ENCODE measurements around the gene DNASE1L1. TPM values are rescaled to one million over a fixed set of nuclear protein-coding genes. Genes with fewer than 3 reads are reported as not detected.

Gene DNASE1L1
- total RNA-seq, 1 experiment from 2014 or later, result 16.2 TPM

DNA sequence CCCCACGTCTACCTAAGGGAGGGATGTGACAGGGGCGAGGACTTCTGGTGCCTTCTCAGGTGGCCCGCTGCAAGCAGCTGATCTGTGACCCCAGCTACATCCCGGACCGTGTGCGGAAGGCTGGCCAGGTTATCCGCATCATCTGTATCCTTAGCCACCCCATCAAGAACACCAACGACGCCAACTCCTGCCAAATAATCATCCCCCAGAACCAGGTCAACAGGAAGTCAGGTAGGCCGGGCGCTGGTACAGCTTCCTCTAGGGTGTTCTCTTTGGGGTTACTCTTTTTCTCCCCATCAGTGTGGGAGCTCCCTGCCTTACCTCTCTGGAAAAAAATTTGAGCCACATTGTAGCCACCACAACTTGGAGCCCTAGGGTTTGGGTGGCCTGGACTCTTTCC lies 32.5 kb upstream of the DNASE1L1 start (continued):
- no peak for TF ChIP-seq ELF4 (CRISPR knock-in tag; IDR thresholded peaks at IDR 0.05; ENCODE audit: low read depth)
- TF ChIP-seq NR2C2 (CRISPR knock-in tag; IDR thresholded peaks at IDR 0.05), result no peak
- TF ChIP-seq, protein P1, sequence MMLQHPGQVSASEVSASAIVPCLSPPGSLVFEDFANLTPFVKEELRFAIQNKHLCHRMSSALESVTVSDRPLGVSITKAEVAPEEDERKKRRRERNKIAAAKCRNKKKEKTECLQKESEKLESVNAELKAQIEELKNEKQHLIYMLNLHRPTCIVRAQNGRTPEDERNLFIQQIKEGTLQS (CRISPR knock-in tag; conservative IDR thresholded peaks at IDR 0.05), result no peak
- TF ChIP-seq ZBTB21 (CRISPR knock-in tag; IDR thresholded peaks at IDR 0.05; ENCODE audit: borderline replicate concordance), result no peak
- TF ChIP-seq PRRX2 (CRISPR knock-in tag; IDR thresholded peaks at IDR 0.05), result no peak
- no peak for TF ChIP-seq CREM (CRISPR knock-in tag; IDR thresholded peaks at IDR 0.05)
- TF ChIP-seq, protein P2, sequence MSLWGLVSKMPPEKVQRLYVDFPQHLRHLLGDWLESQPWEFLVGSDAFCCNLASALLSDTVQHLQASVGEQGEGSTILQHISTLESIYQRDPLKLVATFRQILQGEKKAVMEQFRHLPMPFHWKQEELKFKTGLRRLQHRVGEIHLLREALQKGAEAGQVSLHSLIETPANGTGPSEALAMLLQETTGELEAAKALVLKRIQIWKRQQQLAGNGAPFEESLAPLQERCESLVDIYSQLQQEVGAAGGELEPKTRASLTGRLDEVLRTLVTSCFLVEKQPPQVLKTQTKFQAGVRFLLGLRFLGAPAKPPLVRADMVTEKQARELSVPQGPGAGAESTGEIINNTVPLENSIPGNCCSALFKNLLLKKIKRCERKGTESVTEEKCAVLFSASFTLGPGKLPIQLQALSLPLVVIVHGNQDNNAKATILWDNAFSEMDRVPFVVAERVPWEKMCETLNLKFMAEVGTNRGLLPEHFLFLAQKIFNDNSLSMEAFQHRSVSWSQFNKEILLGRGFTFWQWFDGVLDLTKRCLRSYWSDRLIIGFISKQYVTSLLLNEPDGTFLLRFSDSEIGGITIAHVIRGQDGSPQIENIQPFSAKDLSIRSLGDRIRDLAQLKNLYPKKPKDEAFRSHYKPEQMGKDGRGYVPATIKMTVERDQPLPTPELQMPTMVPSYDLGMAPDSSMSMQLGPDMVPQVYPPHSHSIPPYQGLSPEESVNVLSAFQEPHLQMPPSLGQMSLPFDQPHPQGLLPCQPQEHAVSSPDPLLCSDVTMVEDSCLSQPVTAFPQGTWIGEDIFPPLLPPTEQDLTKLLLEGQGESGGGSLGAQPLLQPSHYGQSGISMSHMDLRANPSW (CRISPR knock-in tag; conservative IDR thresholded peaks at IDR 0.05; ENCODE audit: low read depth), result no peak

DNA sequence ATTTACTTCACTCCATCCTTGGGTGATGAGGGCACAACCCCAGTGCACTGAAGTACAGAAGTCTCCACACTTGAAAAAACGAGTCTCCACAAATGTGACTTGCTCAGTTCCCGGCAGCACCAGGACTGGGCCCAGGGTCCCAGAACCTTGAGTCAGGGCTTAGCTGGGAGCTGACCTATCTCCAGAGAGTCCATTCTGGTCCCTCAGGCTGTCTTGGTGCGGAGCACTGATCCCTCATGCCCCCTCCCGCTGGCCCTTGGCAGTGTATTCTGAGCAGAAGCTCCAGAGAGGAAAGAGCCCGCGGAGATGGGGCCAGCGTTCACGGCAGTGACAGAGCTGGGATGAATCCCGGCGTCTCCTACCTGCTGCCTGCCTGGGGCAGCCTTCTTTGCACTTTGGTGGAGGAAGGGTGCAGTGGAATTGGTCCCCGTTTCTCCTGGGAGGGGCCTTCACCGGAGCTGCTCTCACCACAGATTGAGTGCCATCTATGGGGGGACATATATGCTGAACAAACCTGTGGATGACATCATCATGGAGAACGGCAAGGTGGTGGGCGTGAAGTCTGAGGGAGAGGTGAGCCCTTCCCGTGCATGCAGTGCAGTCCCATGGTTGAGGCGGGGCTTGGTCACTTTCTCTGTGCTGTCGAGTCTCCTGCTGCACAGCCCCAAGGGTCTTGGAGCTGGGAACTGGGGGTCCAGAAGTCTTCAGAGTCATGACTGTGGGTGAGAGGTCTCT lies 31.7 kb upstream of the DNASE1L1 start:
- Mint-ChIP-seq H3K27ac (no peak overlapping the region), H3K4me3 (no peak overlapping the region), H3K27me3 (ENCODE audit: low read depth) (no peaks in the 10 kb centered on the region), H3K36me3 (peaks cover 15% of the 10 kb centered on the region), H3K9me3 (no peaks in the 10 kb centered on the region), H3K4me1 (peaks cover 11% of the 10 kb centered on the region)
- ATAC-seq (no peak), DNase-seq (ENCODE audit: low spot score) (no peak)
- TF ChIP-seq, protein P3, sequence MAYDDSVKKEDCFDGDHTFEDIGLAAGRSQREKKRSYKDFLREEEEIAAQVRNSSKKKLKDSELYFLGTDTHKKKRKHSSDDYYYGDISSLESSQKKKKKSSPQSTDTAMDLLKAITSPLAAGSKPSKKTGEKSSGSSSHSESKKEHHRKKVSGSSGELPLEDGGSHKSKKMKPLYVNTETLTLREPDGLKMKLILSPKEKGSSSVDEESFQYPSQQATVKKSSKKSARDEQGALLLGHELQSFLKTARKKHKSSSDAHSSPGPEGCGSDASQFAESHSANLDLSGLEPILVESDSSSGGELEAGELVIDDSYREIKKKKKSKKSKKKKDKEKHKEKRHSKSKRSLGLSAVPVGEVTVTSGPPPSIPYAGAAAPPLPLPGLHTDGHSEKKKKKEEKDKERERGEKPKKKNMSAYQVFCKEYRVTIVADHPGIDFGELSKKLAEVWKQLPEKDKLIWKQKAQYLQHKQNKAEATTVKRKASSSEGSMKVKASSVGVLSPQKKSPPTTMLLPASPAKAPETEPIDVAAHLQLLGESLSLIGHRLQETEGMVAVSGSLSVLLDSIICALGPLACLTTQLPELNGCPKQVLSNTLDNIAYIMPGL (CRISPR knock-in tag; IDR thresholded peaks at IDR 0.05), result no peak
- TF ChIP-seq ZNF121 (CRISPR knock-in tag; IDR thresholded peaks at IDR 0.05) (no peak), SOX15 (CRISPR knock-in tag; IDR thresholded peaks at IDR 0.05) (no peak), GRHL2 (CRISPR knock-in tag; IDR thresholded peaks at IDR 0.05; ENCODE audit: insufficient replicate concordance, severe bottlenecking) (no peak)
- ChIA-PET CTCF (no interaction called here), POLR2A (interaction anchor here (0.9 kb wide), 1 partner anchor 94 kb away, joined by 3 read pairs; no protein-coding TSS in a partner anchor)

DNA sequence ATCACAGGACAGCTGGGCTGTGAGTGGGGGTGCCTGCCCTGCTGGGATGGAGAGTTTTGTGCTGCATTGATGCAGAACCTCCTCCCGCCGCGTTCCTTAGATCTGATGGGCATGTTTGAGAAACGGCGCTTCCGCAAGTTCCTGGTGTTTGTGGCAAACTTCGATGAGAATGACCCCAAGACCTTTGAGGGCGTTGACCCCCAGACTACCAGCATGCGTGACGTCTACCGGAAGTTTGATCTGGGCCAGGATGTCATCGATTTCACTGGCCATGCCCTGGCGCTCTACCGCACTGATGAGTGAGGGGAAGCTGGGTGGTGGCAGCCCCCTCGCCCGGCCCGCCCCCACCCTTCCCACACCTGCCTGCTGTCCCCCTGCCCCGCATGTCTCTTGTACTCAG lies 30.8 kb upstream of the DNASE1L1 start:
- DNase-seq (ENCODE audit: low spot score) (no peak), ATAC-seq (no peak)
- H3K27ac Mint-ChIP-seq, result no peak overlapping the region
- peaks cover 15% of the 10 kb centered on the region for H3K36me3 Mint-ChIP-seq
- H3K9me3 Mint-ChIP-seq, result no peaks in the 10 kb centered on the region
- POLR2A ChIA-PET, result no interaction called here
- no peak overlapping the region for H3K4me3 Mint-ChIP-seq
- CTCF ChIA-PET, result no interaction called here
- peaks cover 12% of the 10 kb centered on the region for H3K4me1 Mint-ChIP-seq
- H3K27me3 Mint-ChIP-seq (ENCODE audit: low read depth), result no peaks in the 10 kb centered on the region
- TF ChIP-seq NFATC4 (CRISPR knock-in tag; IDR thresholded peaks at IDR 0.05) (no peak), SP1 (CRISPR knock-in tag; conservative IDR thresholded peaks at IDR 0.05) (no peak), IRF2 (CRISPR knock-in tag; IDR thresholded peaks at IDR 0.05; ENCODE audit: borderline replicate concordance, low read depth) (no peak), RELA (CRISPR knock-in tag; IDR thresholded peaks at IDR 0.05; ENCODE audit: borderline replicate concordance) (no peak), ZNF121 (CRISPR knock-in tag; IDR thresholded peaks at IDR 0.05) (no peak), TEAD1 (CRISPR knock-in tag; IDR thresholded peaks at IDR 0.05) (no peak), TEAD4 (CRISPR knock-in tag; IDR thresholded peaks at IDR 0.05) (no peak), SOX15 (CRISPR knock-in tag; IDR thresholded peaks at IDR 0.05) (no peak), ZNF263 (CRISPR knock-in tag; IDR thresholded peaks at IDR 0.05; ENCODE audit: low read depth) (no peak), NR2C2 (CRISPR knock-in tag; IDR thresholded peaks at IDR 0.05) (no peak), ATF1 (CRISPR knock-in tag; IDR thresholded peaks at IDR 0.05) (no peak), NFE2L1 (CRISPR knock-in tag; IDR thresholded peaks at IDR 0.05) (no peak), PRRX2 (CRISPR knock-in tag; IDR thresholded peaks at IDR 0.05) (no peak)
- TF ChIP-seq, protein P4, sequence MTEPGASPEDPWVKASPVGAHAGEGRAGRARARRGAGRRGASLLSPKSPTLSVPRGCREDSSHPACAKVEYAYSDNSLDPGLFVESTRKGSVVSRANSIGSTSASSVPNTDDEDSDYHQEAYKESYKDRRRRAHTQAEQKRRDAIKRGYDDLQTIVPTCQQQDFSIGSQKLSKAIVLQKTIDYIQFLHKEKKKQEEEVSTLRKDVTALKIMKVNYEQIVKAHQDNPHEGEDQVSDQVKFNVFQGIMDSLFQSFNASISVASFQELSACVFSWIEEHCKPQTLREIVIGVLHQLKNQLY (CRISPR knock-in tag; IDR thresholded peaks at IDR 0.05), result no peak
- TF ChIP-seq, protein P5, sequence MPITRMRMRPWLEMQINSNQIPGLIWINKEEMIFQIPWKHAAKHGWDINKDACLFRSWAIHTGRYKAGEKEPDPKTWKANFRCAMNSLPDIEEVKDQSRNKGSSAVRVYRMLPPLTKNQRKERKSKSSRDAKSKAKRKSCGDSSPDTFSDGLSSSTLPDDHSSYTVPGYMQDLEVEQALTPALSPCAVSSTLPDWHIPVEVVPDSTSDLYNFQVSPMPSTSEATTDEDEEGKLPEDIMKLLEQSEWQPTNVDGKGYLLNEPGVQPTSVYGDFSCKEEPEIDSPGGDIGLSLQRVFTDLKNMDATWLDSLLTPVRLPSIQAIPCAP (CRISPR knock-in tag; IDR thresholded peaks at IDR 0.05), result no peak
- TF ChIP-seq, protein P6, sequence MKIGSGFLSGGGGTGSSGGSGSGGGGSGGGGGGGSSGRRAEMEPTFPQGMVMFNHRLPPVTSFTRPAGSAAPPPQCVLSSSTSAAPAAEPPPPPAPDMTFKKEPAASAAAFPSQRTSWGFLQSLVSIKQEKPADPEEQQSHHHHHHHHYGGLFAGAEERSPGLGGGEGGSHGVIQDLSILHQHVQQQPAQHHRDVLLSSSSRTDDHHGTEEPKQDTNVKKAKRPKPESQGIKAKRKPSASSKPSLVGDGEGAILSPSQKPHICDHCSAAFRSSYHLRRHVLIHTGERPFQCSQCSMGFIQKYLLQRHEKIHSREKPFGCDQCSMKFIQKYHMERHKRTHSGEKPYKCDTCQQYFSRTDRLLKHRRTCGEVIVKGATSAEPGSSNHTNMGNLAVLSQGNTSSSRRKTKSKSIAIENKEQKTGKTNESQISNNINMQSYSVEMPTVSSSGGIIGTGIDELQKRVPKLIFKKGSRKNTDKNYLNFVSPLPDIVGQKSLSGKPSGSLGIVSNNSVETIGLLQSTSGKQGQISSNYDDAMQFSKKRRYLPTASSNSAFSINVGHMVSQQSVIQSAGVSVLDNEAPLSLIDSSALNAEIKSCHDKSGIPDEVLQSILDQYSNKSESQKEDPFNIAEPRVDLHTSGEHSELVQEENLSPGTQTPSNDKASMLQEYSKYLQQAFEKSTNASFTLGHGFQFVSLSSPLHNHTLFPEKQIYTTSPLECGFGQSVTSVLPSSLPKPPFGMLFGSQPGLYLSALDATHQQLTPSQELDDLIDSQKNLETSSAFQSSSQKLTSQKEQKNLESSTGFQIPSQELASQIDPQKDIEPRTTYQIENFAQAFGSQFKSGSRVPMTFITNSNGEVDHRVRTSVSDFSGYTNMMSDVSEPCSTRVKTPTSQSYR (CRISPR knock-in tag; IDR thresholded peaks at IDR 0.05), result no peak
- TF ChIP-seq, protein P7, sequence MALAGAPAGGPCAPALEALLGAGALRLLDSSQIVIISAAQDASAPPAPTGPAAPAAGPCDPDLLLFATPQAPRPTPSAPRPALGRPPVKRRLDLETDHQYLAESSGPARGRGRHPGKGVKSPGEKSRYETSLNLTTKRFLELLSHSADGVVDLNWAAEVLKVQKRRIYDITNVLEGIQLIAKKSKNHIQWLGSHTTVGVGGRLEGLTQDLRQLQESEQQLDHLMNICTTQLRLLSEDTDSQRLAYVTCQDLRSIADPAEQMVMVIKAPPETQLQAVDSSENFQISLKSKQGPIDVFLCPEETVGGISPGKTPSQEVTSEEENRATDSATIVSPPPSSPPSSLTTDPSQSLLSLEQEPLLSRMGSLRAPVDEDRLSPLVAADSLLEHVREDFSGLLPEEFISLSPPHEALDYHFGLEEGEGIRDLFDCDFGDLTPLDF (CRISPR knock-in tag; IDR thresholded peaks at IDR 0.05), result no peak

Data from WTC11 (cell line).